OCI-LY3 (cell line): ENCODE data around the gene RAP1B.

ENCODE experiments used
- H2AFZ ChIP-seq: fragments of 200-600, 300-600 bp; shearing (Covaris generic); 2 replicates; pipeline ENCODE4 v1.6.0; 2014; ENCODE audit warnings: antibody characterized with exemption, low read depth, low read length
- H3K27ac ChIP-seq: fragments of 200-600, 300-600 bp; sonication (generic); 2 replicates; pipeline ENCODE4 v1.5.1; 2014; ENCODE audit warnings: mild to moderate bottlenecking, low read length, moderate library complexity, mixed read lengths
- H3K27me3 ChIP-seq: fragments of 200-600, 300-600 bp; sonication (generic); 2 replicates; pipeline ENCODE4 v1.6.1; 2014; ENCODE audit warnings: low read depth, low read length, mixed read lengths
- H3K36me3 ChIP-seq: fragments of 200-600, 300-600 bp; sonication (generic); replicated peaks from 2 replicates; pipeline ENCODE3; 2014; ENCODE audit warnings: low read depth, low read length, mixed read lengths
- H3K4me1 ChIP-seq: fragments of 300-600, 200-600 bp; sonication (generic); 2 replicates; pipeline ENCODE4 v1.6.1; 2014; ENCODE audit warnings: low read length, mixed read lengths
- H3K4me2 ChIP-seq: fragments of 200-600, 300-600 bp; sonication (generic); 2 replicates; pipeline ENCODE4 v1.6.1; 2014; ENCODE audit warnings: low read length, mixed read lengths
- H3K4me3 ChIP-seq: fragments of 300-600, 200-600 bp; sonication (generic); 2 replicates; pipeline ENCODE4 v1.5.1; 2014; ENCODE audit warnings: antibody characterized with exemption, mild to moderate bottlenecking, low read length, moderate library complexity
- H3K79me2 ChIP-seq: fragments of 300-600, 200-600 bp; shearing (Covaris generic); 2 replicates; pipeline ENCODE4 v1.6.1; 2014; ENCODE audit warnings: mild to moderate bottlenecking, low read length, mixed read lengths
- H3K9ac ChIP-seq: fragments of 300-600, 200-600 bp; shearing (Covaris generic); 2 replicates; pipeline ENCODE4 v1.6.0; 2014; ENCODE audit warnings: mild to moderate bottlenecking, low read length, moderate library complexity
- H3K9me3 ChIP-seq: fragments of 200-600, 300-600 bp; shearing (Covaris generic); 2 replicates; pipeline ENCODE4 v1.6.1; 2014; ENCODE audit warnings: low read length, mixed read lengths; ENCODE audit not compliant: insufficient read depth
- H4K20me1 ChIP-seq: fragments of 200-600, 300-600 bp; sonication (generic); 2 replicates; pipeline ENCODE4 v1.6.1; 2016; ENCODE audit warnings: low read length, mixed read lengths; ENCODE audit not compliant: insufficient read depth
- EZH2phosphoT487 ChIP-seq: fragments of 200-600 bp; shearing (Covaris generic); IDR thresholded peaks from 2 replicates; pipeline ENCODE4 v1.6.1; 2018; ENCODE audit warnings: antibody characterized with exemption, mixed run types, low read depth
- TF ChIP-seq, protein P1 (sequence below): fragments of 200-600, 300-600 bp; sonication (generic); IDR thresholded peaks from 2 replicates; pipeline ENCODE4 v1.5.1; 2014; ENCODE audit warnings: antibody characterized with exemption, low read length, low read depth

Gene RAP1B

GRCh38 chr12:68609998-68610369 is 715 bp upstream of the RAP1B start:
- TF ChIP-seq EZH2phosphoT487, result no peak
- TF ChIP-seq, protein P1, sequence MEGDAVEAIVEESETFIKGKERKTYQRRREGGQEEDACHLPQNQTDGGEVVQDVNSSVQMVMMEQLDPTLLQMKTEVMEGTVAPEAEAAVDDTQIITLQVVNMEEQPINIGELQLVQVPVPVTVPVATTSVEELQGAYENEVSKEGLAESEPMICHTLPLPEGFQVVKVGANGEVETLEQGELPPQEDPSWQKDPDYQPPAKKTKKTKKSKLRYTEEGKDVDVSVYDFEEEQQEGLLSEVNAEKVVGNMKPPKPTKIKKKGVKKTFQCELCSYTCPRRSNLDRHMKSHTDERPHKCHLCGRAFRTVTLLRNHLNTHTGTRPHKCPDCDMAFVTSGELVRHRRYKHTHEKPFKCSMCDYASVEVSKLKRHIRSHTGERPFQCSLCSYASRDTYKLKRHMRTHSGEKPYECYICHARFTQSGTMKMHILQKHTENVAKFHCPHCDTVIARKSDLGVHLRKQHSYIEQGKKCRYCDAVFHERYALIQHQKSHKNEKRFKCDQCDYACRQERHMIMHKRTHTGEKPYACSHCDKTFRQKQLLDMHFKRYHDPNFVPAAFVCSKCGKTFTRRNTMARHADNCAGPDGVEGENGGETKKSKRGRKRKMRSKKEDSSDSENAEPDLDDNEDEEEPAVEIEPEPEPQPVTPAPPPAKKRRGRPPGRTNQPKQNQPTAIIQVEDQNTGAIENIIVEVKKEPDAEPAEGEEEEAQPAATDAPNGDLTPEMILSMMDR, result no peak
- Histone ChIP-seq H3K9ac (peak overlapping the region; percentile 86), H3K79me2 (peaks cover 42% of the 10 kb centered on the region), H4K20me1 (peaks cover 29% of the 10 kb centered on the region), H3K27ac (peak overlapping the region; percentile 71), H3K4me1 (peaks cover 33% of the 10 kb centered on the region), H3K9me3 (no peaks in the 10 kb centered on the region), H3K4me2 (peak overlapping the region; percentile 76), H3K4me3 (peak overlapping the region; percentile 95), H3K27me3 (no peaks in the 10 kb centered on the region), H2AFZ (peak overlapping the region; percentile 94), H3K36me3 (peaks cover 11% of the 10 kb centered on the region)

GRCh38 chr12:68611094-68611805 is 551 bp downstream of the RAP1B start:
- H4K20me1 ChIP-seq, result peaks cover 41% of the 10 kb centered on the region
- peak overlapping the region; percentile 96 for H3K9ac ChIP-seq
- peak overlapping the region; percentile 96 for H3K4me2 ChIP-seq
- H3K79me2 ChIP-seq, result peaks cover 55% of the 10 kb centered on the region
- H3K9me3 ChIP-seq, result no peaks in the 10 kb centered on the region
- TF ChIP-seq, protein P1, result no peak
- no peak for TF ChIP-seq EZH2phosphoT487
- H2AFZ ChIP-seq, result no peak overlapping the region; the same call in 1 of the 2 replicates
- peak overlapping the region; percentile 86 for H3K27ac ChIP-seq
- peaks cover 33% of the 10 kb centered on the region for H3K4me1 ChIP-seq
- no peaks in the 10 kb centered on the region for H3K27me3 ChIP-seq
- peak overlapping the region; percentile 95 for H3K4me3 ChIP-seq
- H3K36me3 ChIP-seq, result peaks cover 13% of the 10 kb centered on the region

DNA sequence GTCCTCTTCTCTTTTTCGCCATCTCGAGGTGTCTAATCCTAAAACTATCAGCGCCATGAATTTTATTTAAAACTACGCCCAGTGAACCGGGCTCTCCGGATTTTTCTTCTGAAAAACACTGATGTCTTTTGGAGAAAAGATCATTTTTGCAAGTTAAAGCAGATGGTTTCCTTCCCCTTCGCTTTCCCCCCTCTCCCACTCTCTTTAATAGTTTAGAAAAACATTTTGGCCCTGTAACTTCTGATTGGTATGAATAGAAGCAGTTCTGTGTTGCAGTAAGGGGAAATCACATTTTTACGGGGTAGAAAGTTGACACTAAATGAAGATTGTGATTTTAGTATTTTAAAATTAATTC is 1.1 kb downstream of the RAP1B start:
- Histone ChIP-seq H4K20me1 (peaks cover 45% of the 10 kb centered on the region), H3K9ac (peak overlapping the region; percentile 96), H2AFZ (no peak overlapping the region), H3K4me2 (peak overlapping the region; percentile 96), H3K36me3 (peaks cover 13% of the 10 kb centered on the region), H3K9me3 (no peaks in the 10 kb centered on the region), H3K79me2 (peaks cover 60% of the 10 kb centered on the region), H3K27ac (peak overlapping the region; percentile 86), H3K4me3 (peak overlapping the region; percentile 93), H3K27me3 (no peaks in the 10 kb centered on the region), H3K4me1 (peaks cover 33% of the 10 kb centered on the region)
- no peak for TF ChIP-seq EZH2phosphoT487
- TF ChIP-seq, protein P1, result no peak

DNA sequence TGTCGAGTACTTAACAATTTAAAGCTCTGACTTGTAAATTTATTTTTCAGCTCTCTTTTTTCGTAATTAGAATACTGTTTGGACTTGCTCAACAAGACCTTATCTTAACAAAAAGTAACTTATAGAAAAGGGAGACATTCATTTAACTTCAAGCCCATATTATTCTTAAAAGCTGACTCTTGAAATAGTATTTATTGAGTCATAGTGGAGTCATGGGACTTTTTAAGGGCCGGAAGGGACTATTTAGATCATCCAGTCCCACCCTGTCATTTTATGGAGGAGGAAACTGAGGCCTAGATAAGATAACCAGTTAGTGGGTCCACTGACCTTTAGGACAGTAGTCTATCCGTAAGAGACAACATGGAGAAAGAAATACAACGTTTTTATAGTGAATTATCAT is 1.5 kb downstream of the RAP1B start:
- peak overlapping the region; percentile 96 for H3K4me2 ChIP-seq
- H2AFZ ChIP-seq, result no peak overlapping the region
- peak overlapping the region; percentile 86 for H3K27ac ChIP-seq
- peak overlapping the region; percentile 96 for H3K9ac ChIP-seq
- H3K27me3 ChIP-seq, result no peaks in the 10 kb centered on the region
- H3K9me3 ChIP-seq, result no peaks in the 10 kb centered on the region
- peaks cover 50% of the 10 kb centered on the region for H4K20me1 ChIP-seq
- H3K4me3 ChIP-seq, result peak overlapping the region; percentile 93
- peaks cover 64% of the 10 kb centered on the region for H3K79me2 ChIP-seq
- peaks cover 33% of the 10 kb centered on the region for H3K4me1 ChIP-seq
- no peak for TF ChIP-seq EZH2phosphoT487
- TF ChIP-seq, protein P1, result no peak
- peaks cover 13% of the 10 kb centered on the region for H3K36me3 ChIP-seq
